NCI-H1694 treated with DMSO at 0.1 percent for 48 hours (cell line): Measurements from ENCODE around the gene IL34.
"Not testable (repeated sequence)": the region's sequence is repeated elsewhere in the genome, so short reads cannot be mapped to it uniquely, and the experiment has no call there.

Source experiments
- DNase-seq: peaks from one replicate; lab custom pipeline; 2025; lab: John Stamatoyannopoulos, UW

The IL34 gene

GRCh38 chr16:70646260-70647241 lies at the start of gene IL34:
Gene IL34, plus strand, starts transcription at chr16:70646559. Its CDS starts 389 bp downstream, at chr16:70646948.
- no peak for DNase-seq

DNA sequence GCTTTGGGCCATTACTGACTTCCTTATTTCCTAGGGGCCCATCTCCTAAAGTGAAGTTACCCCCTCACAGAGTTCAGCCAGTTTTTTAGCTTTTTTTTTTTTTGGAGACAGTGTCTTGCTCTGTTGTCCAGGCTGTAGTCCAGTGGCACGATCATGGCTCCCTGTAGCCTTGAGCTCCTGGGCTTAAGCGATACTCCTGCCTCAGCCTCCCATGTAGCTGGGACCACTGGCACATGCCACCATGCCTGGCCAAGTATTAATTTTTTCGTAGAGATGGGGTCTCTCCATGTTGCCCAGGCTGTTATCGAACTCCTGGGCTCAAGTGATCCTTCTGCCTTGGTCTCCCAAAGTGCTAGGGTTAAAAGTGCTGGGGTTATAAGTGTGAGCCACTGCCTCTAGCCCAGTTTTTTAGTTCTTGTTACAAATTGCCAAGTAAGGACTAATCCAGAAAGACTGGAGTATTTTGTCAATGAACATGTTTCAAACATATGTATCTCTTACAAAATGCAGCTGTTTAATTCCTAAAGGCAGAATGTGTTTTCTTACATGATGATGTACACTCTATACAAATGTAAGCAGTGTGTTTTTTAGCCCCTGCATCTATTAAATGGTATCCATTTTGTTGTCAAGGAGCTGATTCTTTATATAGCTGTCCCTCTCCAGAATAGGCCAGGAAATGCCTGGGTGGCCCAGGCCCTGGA lies 49.1 kb upstream of the IL34 start:
- no peak for DNase-seq

DNA sequence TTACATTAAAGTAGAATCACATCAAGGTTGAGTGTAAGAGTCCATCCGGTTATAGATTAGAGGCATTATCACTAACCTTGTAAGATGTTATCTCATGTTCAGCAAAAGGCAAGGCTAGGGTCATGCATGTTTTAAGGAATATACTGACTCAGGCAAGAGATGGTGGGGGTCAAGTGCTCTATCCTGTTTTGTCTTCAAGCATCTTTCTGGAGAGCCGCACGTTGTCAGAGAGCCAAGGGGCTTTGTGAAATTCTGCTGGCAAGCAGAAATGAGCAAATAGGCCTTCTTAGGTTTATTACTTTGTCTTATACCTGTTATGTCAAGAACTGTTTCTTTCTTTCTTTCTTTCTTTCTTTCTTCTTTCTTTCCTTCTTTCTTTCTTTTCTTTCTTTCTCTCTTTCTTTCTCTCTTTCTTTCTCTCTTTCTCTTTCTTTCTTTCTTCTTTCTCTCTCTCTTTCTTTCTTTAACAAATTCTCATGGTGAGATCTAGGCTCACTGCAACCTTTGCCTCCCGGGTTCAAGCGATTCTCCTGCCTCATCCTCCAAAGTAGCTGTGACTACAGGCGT lies 47.3 kb upstream of the IL34 start:
- DNase-seq = no peak

- DNase-seq = no peak
Observed at GRCh38 chr16:70600730-70601129, 45.6 kb upstream of the IL34 start.

DNA sequence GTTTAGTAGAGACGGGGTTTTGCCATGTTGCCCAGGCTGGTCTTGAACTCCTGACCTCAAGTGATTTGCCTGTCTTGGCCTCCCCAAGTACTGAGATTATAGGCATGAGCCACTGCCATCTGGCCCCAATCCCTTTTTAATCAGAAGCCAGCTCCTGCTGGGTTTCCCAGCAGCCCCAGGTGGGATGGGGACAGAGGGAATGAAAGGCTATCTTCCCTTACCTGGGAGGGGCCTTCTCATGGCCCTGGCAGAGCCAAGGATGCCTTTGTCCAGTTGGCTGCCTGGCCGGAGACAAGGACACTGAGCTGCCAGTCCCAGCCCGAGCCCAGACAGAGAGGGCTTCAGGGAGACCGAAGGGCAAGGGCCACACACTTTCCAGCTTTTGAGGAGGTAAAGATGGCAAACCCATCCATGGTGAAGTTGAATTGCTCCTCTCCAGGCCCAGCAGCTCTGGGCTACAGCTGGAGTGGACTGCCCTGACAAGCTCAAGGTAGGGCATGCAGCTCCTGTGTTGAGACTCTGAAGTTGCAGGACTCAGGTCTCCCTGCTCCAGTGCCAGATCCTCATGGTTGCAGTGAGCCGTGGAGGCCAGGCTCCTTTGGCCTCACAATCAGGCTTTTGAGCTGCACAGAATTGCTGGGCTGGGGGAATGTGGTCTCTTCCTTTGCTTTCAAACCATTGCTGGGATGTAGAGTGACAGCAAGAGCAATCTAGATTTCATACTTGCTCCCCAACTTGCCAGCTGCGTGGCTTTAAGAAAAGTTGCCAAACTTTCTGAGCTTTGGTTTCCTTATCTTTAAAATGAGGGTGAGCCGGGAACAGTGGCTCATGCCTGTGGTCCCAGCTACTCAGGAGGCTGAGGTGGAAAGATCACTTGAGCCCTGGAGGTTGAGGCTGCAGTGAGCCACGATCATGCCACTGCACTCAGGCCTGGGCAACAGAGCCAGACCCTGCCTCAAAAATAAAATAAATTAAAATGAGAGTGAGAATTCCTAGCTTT lies 44.5 kb upstream of the IL34 start:
- no peak for DNase-seq

- DNase-seq = no peak
Observed at GRCh38 chr16:70602831-70603230, 43.5 kb upstream of the IL34 start.

- no peak for DNase-seq
Observed at GRCh38 chr16:70604407-70605282, 41.7 kb upstream of the IL34 start.

- DNase-seq = no peak
Observed at GRCh38 chr16:70605283-70605657, 41.1 kb upstream of the IL34 start.

GRCh38 chr16:70608521-70608920 lies 37.8 kb upstream of the IL34 start:
- DNase-seq = no peak

GRCh38 chr16:70610273-70611223 lies 35.8 kb upstream of the IL34 start:
- no peak for DNase-seq

- no peak for DNase-seq
Observed at GRCh38 chr16:70611224-70611598, 35.1 kb upstream of the IL34 start.

- no peak for DNase-seq
Observed at GRCh38 chr16:70611785-70612303, 34.5 kb upstream of the IL34 start.

- no peak for DNase-seq
Observed at GRCh38 chr16:70612931-70613330, 33.4 kb upstream of the IL34 start.

- DNase-seq = no peak
Observed at GRCh38 chr16:70614208-70614951, 32.0 kb upstream of the IL34 start.

DNA sequence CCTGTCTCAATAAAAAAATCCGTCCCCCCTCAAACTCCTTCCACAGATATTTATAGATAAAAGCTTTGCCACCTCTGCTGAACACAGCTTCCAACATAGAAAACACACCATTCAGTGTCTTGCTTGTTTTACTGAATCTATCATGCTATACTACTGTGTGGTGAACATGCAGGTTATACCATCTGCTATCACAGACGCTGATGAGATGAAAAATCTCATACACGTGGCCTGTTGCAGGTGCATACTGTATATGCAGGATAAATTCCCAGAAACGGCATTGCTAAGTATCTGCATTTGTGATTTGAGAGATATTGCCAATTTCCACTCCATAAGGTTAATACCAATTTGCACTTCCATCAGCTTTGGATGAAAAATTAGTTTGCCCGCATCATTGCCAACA lies 30.4 kb upstream of the IL34 start:
- DNase-seq = no peak

- DNase-seq = not testable (repeated sequence)
Observed at GRCh38 chr16:70621864-70622263, 24.5 kb upstream of the IL34 start.

GRCh38 chr16:70627696-70628095 lies 18.7 kb upstream of the IL34 start:
- no peak for DNase-seq

DNA sequence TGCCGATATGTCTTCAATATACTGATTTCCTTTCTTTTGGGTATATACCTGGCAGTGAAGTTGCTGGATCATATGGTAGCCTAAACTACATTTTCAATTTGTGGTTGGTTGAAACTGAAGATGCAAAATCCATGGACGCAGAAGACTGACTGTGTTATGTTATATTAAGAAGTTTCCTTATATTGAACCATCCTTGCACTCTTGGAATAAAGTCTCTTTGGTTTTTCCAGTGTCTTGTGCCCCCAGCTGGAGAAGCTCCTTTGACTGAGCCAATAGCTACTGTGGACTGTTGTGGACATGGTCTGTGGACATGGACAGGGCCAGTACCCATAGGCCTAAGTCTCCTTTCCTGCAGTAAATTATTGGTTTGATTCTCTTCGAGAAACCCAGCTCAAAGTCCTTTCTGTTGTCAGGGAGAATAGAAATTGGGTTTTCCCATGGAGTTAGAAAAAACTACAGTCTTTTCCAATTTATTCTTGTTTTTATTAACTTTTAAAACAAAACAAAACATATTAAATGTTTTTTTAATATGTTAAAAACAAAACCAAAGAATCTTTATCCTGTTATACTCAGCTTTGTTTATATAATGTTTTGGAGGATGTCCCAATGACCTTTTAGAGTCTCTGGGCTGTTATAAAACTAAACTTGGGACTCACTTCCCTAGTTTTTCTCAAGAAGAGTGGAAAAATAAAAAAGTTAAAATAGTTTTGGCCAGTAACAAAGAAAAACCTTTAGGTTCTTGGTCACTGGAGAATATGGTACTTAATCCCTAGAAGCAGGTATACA lies 15.2 kb upstream of the IL34 start:
- no peak for DNase-seq
